ENCODE measurements around the gene UBA7. TPM values are rescaled to one million over a fixed set of nuclear protein-coding genes. Genes with fewer than 3 reads are reported as not detected.

Gene UBA7
- total and polyA plus RNA-seq, 2 of the 13 experiments (the other 11 are each of a cell fraction or from before 2014, with no cell fraction given): 9.5 to 16.5 TPM

DNA sequence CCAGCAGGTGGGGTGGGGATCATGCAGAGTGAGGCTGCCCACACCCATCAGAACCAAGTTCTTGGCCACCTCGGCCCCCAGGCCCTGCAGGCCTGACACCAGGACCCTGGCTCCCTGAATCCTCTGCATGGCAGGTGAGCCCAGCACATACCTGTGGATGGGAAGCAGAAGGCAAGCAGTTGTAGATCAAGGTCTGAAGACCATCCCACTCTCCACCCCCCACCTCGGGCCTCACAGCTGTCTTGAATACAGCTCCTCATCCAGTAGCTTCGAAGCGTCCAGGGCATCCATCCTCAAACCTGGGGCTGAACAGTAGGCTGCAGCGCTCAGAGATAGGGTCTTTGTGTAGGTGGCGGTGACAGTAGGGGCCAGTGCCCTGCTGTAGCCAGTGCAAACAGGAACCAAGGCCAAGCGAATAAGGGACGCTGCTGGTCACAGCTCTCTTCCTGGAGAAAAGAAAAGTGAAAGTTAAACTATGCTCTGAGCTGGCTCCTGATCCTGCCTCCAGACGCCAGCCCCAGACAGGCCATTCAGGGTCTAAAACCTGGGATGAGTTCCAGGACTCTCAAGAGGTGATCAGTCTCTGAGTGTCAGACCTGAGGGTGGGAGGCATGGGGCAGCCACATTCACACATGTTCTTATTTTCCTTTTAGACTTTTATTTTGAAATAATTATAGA lies at the start of gene UBA7 (continued):
- TF ChIP-seq, protein P1, sequence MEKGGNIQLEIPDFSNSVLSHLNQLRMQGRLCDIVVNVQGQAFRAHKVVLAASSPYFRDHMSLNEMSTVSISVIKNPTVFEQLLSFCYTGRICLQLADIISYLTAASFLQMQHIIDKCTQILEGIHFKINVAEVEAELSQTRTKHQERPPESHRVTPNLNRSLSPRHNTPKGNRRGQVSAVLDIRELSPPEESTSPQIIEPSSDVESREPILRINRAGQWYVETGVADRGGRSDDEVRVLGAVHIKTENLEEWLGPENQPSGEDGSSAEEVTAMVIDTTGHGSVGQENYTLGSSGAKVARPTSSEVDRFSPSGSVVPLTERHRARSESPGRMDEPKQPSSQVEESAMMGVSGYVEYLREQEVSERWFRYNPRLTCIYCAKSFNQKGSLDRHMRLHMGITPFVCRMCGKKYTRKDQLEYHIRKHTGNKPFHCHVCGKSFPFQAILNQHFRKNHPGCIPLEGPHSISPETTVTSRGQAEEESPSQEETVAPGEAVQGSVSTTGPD (CRISPR knock-in tag; IDR thresholded peaks at IDR 0.05): no peak
- TF ChIP-seq ZNF724P (CRISPR knock-in tag; IDR thresholded peaks at IDR 0.05; ENCODE audit: borderline replicate concordance): no peak
- TF ChIP-seq PRDM15 (CRISPR knock-in tag; IDR thresholded peaks at IDR 0.05): peak; percentile 84
- TF ChIP-seq KMT2A (CRISPR knock-in tag; IDR thresholded peaks at IDR 0.05): peak; percentile 90
- TF ChIP-seq GPN1 (CRISPR knock-in tag; IDR thresholded peaks at IDR 0.05; ENCODE audit: borderline replicate concordance): no peak
- TF ChIP-seq MTERF4 (CRISPR knock-in tag; IDR thresholded peaks at IDR 0.05): no peak
- no peak for TF ChIP-seq ZNF644 (CRISPR knock-in tag; IDR thresholded peaks at IDR 0.05; ENCODE audit: low read depth)
- no peak for TF ChIP-seq MAFF (IDR thresholded peaks at IDR 0.05; ENCODE audit: low read depth, low read length)
- no peak for TF ChIP-seq ZNF34 (CRISPR knock-in tag; IDR thresholded peaks at IDR 0.05; ENCODE audit: borderline replicate concordance)
- TF ChIP-seq ELK4 (CRISPR knock-in tag; IDR thresholded peaks at IDR 0.05; ENCODE audit: borderline replicate concordance): no peak
- TF ChIP-seq SIX1 (CRISPR knock-in tag; IDR thresholded peaks at IDR 0.05; ENCODE audit: borderline replicate concordance): no peak
- TF ChIP-seq REST (IDR thresholded peaks at IDR 0.05; ENCODE audit: borderline replicate concordance in 1 of 2, low read depth in 1 of 2, low read length in 2 of 2): no peak
- TF ChIP-seq ZNF570 (CRISPR knock-in tag; IDR thresholded peaks at IDR 0.05; ENCODE audit: borderline replicate concordance): no peak
- TF ChIP-seq ZNF816 (CRISPR knock-in tag; IDR thresholded peaks at IDR 0.05; ENCODE audit: borderline replicate concordance): no peak
- TF ChIP-seq ZNF549 (CRISPR knock-in tag; IDR thresholded peaks at IDR 0.05): no peak
- TF ChIP-seq ZNF672 (CRISPR knock-in tag; IDR thresholded peaks at IDR 0.05): no peak
- TF ChIP-seq, protein P2, sequence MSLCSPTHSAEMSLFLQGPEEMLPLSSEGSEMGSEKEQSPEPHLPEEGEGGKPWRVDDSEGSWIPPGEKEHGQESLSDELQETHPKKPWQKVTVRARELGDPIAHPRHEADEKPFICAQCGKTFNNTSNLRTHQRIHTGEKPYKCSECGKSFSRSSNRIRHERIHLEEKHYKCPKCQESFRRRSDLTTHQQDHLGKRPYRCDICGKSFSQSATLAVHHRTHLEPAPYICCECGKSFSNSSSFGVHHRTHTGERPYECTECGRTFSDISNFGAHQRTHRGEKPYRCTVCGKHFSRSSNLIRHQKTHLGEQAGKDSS (CRISPR knock-in tag; IDR thresholded peaks at IDR 0.05; ENCODE audit: borderline replicate concordance, low read depth): no peak
- TF ChIP-seq ZFP1 (CRISPR knock-in tag; IDR thresholded peaks at IDR 0.05): no peak

All from HepG2 (cell line).